SK-N-SH treated with all-trans-retinoic acid at 6 μM for 48 hours (cell line): ENCODE measurements around the gene NCKAP5.

Experiments used
- ATAC-seq: fragments of 200-7000 bp; cut with Tn5 transposase; 3 replicates; pipeline ENCODE4 v1.9.1; 2020; ENCODE audit warnings: mild to moderate bottlenecking, moderate library complexity
- ARNTL ChIP-seq: fragments of 450-650 bp; formaldehyde crosslinking; IDR thresholded peaks from 2 replicates; pipeline ENCODE4 v1.5.0; 2020; ENCODE audit warnings: low read depth, mild to moderate bottlenecking, moderate library complexity, borderline replicate concordance
- BACH2 ChIP-seq: fragments of 250-450 bp; sonication (Bioruptor Pico); IDR thresholded peaks from 2 replicates; pipeline ENCODE4 v1.9.0; 2021; ENCODE audit warnings: mild to moderate bottlenecking, borderline replicate concordance
- CREB5 ChIP-seq: fragments of 250-450 bp; sonication (Bioruptor Pico); IDR thresholded peaks from 2 replicates; pipeline ENCODE4 v1.5.1; 2020; ENCODE audit warnings: low read depth, mild to moderate bottlenecking, moderate library complexity
- CSDC2 ChIP-seq: fragments of 250-450 bp; sonication (Bioruptor Pico); IDR thresholded peaks from 2 replicates; pipeline ENCODE4 v1.5.0; 2020; ENCODE audit warnings: mild to moderate bottlenecking, moderate library complexity
- CSRNP3 ChIP-seq: fragments of 250-450 bp; sonication (Bioruptor Pico); IDR thresholded peaks from 2 replicates; pipeline ENCODE4 v1.5.1; 2021; ENCODE audit warnings: mild to moderate bottlenecking, moderate library complexity
- ESRRG ChIP-seq: fragments of 250-450 bp; sonication (Bioruptor Pico); IDR thresholded peaks from 2 replicates; pipeline ENCODE4 v1.6.1; 2021; ENCODE audit warnings: mild to moderate bottlenecking
- GLIS3 ChIP-seq: fragments of 250-450 bp; sonication (Bioruptor Pico); IDR thresholded peaks from 2 replicates; pipeline ENCODE4 v1.5.0; 2020; ENCODE audit warnings: mild to moderate bottlenecking, moderate library complexity
- ISL1 ChIP-seq: fragments of 250-450 bp; sonication (Bioruptor Pico); IDR thresholded peaks from 2 replicates; pipeline ENCODE4 v2.1.2; 2022; ENCODE audit warnings: mild to moderate bottlenecking, moderate library complexity
- PATZ1 ChIP-seq: fragments of 250-450 bp; sonication (Bioruptor Pico); IDR thresholded peaks from 2 replicates; pipeline ENCODE4 v1.8.0; 2020; ENCODE audit warnings: mild to moderate bottlenecking, moderate library complexity, borderline replicate concordance
- POU6F1 ChIP-seq: fragments of 250-450 bp; sonication (Bioruptor Pico); IDR thresholded peaks from 2 replicates; pipeline ENCODE4 v1.8.0; 2021; ENCODE audit warnings: low read depth, mild to moderate bottlenecking, moderate library complexity, borderline replicate concordance
- PPARA ChIP-seq: fragments of 250-450 bp; sonication (Bioruptor Pico); IDR thresholded peaks from 2 replicates; pipeline ENCODE4 v1.5.0; 2020; ENCODE audit warnings: mild to moderate bottlenecking, borderline replicate concordance
- RARB ChIP-seq: fragments of 250-450 bp; sonication (Bioruptor Pico); IDR thresholded peaks from 2 replicates; pipeline ENCODE4 v1.8.0; 2021; ENCODE audit warnings: mild to moderate bottlenecking, moderate library complexity
- SNAI2 ChIP-seq: fragments of 250-450 bp; sonication (Bioruptor Pico); IDR thresholded peaks from 2 replicates; pipeline ENCODE4 v1.5.0; 2020; ENCODE audit warnings: mild to moderate bottlenecking, moderate library complexity
- TOX ChIP-seq: fragments of 250-450 bp; sonication (Bioruptor Pico); IDR thresholded peaks from 2 replicates; pipeline ENCODE4 v1.8.0; 2021; ENCODE audit warnings: mild to moderate bottlenecking, moderate library complexity, borderline replicate concordance
- ZC3H10 ChIP-seq: fragments of 250-450 bp; sonication (Bioruptor Pico); IDR thresholded peaks from 2 replicates; pipeline ENCODE4 v1.5.1; 2021; ENCODE audit warnings: mild to moderate bottlenecking, moderate library complexity
- ZFP3 ChIP-seq: fragments of 250-450 bp; sonication (Bioruptor Pico); IDR thresholded peaks from 2 replicates; pipeline ENCODE4 v1.5.0; 2020; ENCODE audit warnings: mild to moderate bottlenecking, moderate library complexity
- ZFP30 ChIP-seq: fragments of 450-650 bp; formaldehyde crosslinking; IDR thresholded peaks from 2 replicates; pipeline ENCODE4 v1.5.0; 2022; ENCODE audit warnings: mild to moderate bottlenecking, moderate library complexity
- ZNF565 ChIP-seq: fragments of 450-650 bp; formaldehyde crosslinking; conservative IDR thresholded peaks from 2 replicates; pipeline ENCODE4 v1.5.0; 2020; ENCODE audit warnings: low read depth, mild to moderate bottlenecking, moderate library complexity
- ZNF70 ChIP-seq: fragments of 450-650 bp; formaldehyde crosslinking; IDR thresholded peaks from 2 replicates; pipeline ENCODE4 v1.5.0; 2020; ENCODE audit warnings: mild to moderate bottlenecking, moderate library complexity
- ZNF8 ChIP-seq: fragments of 450-650 bp; formaldehyde crosslinking; IDR thresholded peaks from 2 replicates; pipeline ENCODE4 v1.5.0; 2020; ENCODE audit warnings: mild to moderate bottlenecking, moderate library complexity

The NCKAP5 gene

GRCh38 chr2:132668189-132668823, 900.0 kb downstream of the NCKAP5 start (continued):
- TF ChIP-seq CREB5 (CRISPR knock-in tag), result no peak
- TF ChIP-seq CSRNP3 (CRISPR knock-in tag), result no peak
- TF ChIP-seq CSDC2 (CRISPR knock-in tag), result no peak
- TF ChIP-seq, all 23 proteins: peak for 0

- ATAC-seq, result no peak
- TF ChIP-seq PPARA, result no peak
Measured at GRCh38 chr2:132667706-132668105, 900.6 kb downstream of the NCKAP5 start.

- no peak for TF ChIP-seq TOX (CRISPR knock-in tag)
- no peak for TF ChIP-seq POU6F1
- TF ChIP-seq ARNTL (CRISPR knock-in tag), result no peak
- no peak for TF ChIP-seq ZFP3 (CRISPR knock-in tag)
- TF ChIP-seq ISL1 (CRISPR knock-in tag), result no peak
- no peak for TF ChIP-seq ESRRG
- TF ChIP-seq ZC3H10 (CRISPR knock-in tag), result no peak
- no peak for TF ChIP-seq ZNF8 (CRISPR knock-in tag)
- no peak for TF ChIP-seq GLIS3 (CRISPR knock-in tag)
- no peak for TF ChIP-seq PPARA
- no peak for TF ChIP-seq PATZ1
- TF ChIP-seq CREB5 (CRISPR knock-in tag), result no peak
- TF ChIP-seq ZNF70 (CRISPR knock-in tag), result no peak
- TF ChIP-seq BACH2 (CRISPR knock-in tag), result no peak
- no peak for TF ChIP-seq ZNF565
- no peak for TF ChIP-seq ZFP30 (CRISPR knock-in tag)
- no peak for TF ChIP-seq SNAI2 (CRISPR knock-in tag)
- no peak for ATAC-seq
Measured at GRCh38 chr2:132665401-132666140, 902.7 kb downstream of the NCKAP5 start.

- ATAC-seq, result no peak
- TF ChIP-seq ZFP3 (CRISPR knock-in tag) (no peak), CSRNP3 (CRISPR knock-in tag) (no peak), ZNF8 (CRISPR knock-in tag) (no peak), ESRRG (no peak), CSDC2 (CRISPR knock-in tag) (no peak), RARB (CRISPR knock-in tag) (no peak), GLIS3 (CRISPR knock-in tag) (no peak), CREB5 (CRISPR knock-in tag) (no peak), TOX (CRISPR knock-in tag) (no peak), ZNF565 (no peak), BACH2 (CRISPR knock-in tag) (no peak), POU6F1 (no peak), SNAI2 (CRISPR knock-in tag) (no peak), ZNF70 (CRISPR knock-in tag) (no peak)
Measured at GRCh38 chr2:132664096-132664495, 904.2 kb downstream of the NCKAP5 start.
